ENCODE data around the gene CMIP.

The CMIP gene

GRCh38 chr16:81564421-81564911 lies 119.9 kb downstream of the CMIP start:
- H3K4me3 ChIP-seq (replicated peaks; ENCODE audit: low read depth, low read length) = no peak overlapping the region
- no peaks in the 10 kb centered on the region for H3K27me3 ChIP-seq (replicated peaks; ENCODE audit: control insufficient read depth, insufficient read depth, low read length)
- TF ChIP-seq CTCF (IDR thresholded peaks at IDR 0.05; ENCODE audit: insufficient read depth, low read length, poor library complexity, severe bottlenecking) = no peak
- no peak for DNase-seq (ENCODE audit: extremely low read depth, insufficient read length)
- no peaks in the 10 kb centered on the region for H3K36me3 ChIP-seq (ENCODE audit: control insufficient read depth, insufficient read depth, low read length)

GRCh38 chr16:81565321-81566028 lies 120.9 kb downstream of the CMIP start:
- no peak for DNase-seq (ENCODE audit: extremely low read depth, insufficient read length)
- H3K4me3 ChIP-seq (replicated peaks; ENCODE audit: low read depth, low read length) = no peak overlapping the region
- no peaks in the 10 kb centered on the region for H3K36me3 ChIP-seq (ENCODE audit: control insufficient read depth, insufficient read depth, low read length)
- TF ChIP-seq CTCF (IDR thresholded peaks at IDR 0.05; ENCODE audit: insufficient read depth, low read length, poor library complexity, severe bottlenecking) = no peak
- H3K27me3 ChIP-seq (replicated peaks; ENCODE audit: control insufficient read depth, insufficient read depth, low read length) = no peaks in the 10 kb centered on the region

DNA sequence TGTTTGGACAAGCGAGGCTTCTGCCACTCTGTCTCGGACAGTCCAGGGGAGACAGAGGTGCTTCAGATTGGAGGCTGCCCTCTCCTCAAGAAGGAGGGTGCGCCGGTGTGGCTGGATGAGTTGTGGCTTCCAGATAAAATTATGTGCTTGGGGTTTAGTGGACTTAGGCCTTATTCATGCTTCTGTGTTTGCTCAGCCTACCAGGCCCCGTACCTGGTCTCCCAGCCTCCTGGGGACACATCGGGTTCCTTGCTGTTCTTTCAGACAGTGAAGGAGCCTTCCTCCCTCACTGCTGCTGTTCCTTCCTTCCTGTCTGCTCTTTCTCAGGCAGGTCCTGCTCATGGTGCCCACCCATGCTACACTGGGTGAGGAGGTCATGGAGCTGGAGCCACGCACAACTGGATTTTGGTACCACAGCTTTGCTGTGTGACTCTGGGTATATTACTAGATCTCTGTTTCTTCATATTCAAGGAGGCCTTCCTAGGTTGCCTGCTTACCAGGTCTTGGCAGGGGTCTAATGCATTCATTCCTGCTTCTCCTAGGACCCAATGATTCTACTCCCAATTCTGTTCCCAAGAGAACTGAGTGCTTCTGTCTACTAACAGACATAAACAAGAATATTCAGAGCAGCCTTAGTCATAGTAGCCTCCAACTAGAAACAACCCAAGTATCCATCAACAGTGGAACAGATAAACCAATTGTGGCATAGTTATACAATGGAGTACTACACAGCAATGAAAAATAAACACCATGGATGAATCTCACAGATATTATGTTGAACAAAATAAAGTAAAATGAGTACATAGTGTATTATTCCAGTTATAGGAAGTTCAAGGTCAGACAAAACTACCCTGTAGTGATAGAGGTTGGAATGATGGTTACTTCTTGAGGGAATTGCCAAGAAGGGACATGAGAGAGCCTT lies 121.7 kb downstream of the CMIP start:
- DNase-seq (ENCODE audit: extremely low read depth, insufficient read length) = no peak
- H3K4me3 ChIP-seq (replicated peaks; ENCODE audit: low read depth, low read length) = no peak overlapping the region
- no peaks in the 10 kb centered on the region for H3K36me3 ChIP-seq (ENCODE audit: control insufficient read depth, insufficient read depth, low read length)
- no peaks in the 10 kb centered on the region for H3K27me3 ChIP-seq (replicated peaks; ENCODE audit: control insufficient read depth, insufficient read depth, low read length)
- no peak for TF ChIP-seq CTCF (IDR thresholded peaks at IDR 0.05; ENCODE audit: insufficient read depth, low read length, poor library complexity, severe bottlenecking)

GRCh38 chr16:81567087-81567486 lies 122.5 kb downstream of the CMIP start:
- TF ChIP-seq CTCF (IDR thresholded peaks at IDR 0.05; ENCODE audit: insufficient read depth, low read length, poor library complexity, severe bottlenecking) = no peak
- H3K27me3 ChIP-seq (replicated peaks; ENCODE audit: control insufficient read depth, insufficient read depth, low read length) = no peaks in the 10 kb centered on the region

DNA sequence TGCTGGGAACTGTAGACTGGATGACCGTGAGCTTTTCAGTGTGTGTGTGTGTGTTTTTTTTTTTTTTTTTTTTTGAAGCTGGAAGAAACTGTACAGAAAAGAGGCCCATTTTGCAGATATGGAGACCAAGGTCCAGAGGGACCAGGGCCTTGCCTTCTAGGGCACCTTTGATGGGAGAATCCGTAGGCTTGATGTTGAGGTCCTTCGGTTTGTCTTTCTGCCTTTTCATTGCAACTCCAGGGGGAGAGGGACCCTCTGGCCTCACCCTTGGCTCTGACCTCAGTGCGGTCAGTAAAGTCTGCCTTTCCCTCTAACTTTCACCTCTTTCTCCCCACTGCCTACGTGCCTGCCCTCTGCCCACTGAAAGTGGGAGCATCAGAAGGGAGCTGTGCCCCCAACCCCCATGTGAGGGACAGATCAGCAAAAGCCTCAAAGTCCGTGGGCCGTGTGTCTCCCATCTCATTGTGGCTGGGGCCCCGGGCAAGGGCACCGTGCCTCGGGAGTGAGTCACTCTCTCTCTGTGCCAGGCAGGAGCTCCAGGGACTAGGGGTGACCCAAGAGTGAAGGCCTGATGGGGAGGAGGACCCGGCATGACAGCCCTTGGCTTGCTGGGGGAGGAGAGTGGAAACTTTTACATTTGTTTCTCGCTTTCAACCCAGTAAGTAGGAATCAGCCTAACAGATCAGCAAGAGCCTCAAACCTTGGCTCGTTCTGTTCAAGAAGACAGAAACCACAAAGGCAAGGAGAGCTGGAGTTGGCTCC lies 123.6 kb downstream of the CMIP start:
- no peak for TF ChIP-seq CTCF (IDR thresholded peaks at IDR 0.05; ENCODE audit: insufficient read depth, low read length, poor library complexity, severe bottlenecking)
- Histone ChIP-seq H3K27me3 (replicated peaks; ENCODE audit: control insufficient read depth, insufficient read depth, low read length) (no peaks in the 10 kb centered on the region), H3K4me3 (replicated peaks; ENCODE audit: low read depth, low read length) (no peak overlapping the region), H3K36me3 (ENCODE audit: control insufficient read depth, insufficient read depth, low read length) (no peaks in the 10 kb centered on the region)
- DNase-seq (ENCODE audit: extremely low read depth, insufficient read length) = no peak

More at GRCh38 chr16:81567087-81567486, 122.5 kb downstream of the CMIP start:
- Histone ChIP-seq H3K36me3 (ENCODE audit: control insufficient read depth, insufficient read depth, low read length) (no peaks in the 10 kb centered on the region), H3K4me3 (replicated peaks; ENCODE audit: low read depth, low read length) (no peak overlapping the region)
- no peak for DNase-seq (ENCODE audit: extremely low read depth, insufficient read length)

All from GM06990 (cell line).